ENCODE results near the gene EWSR1. TPM values are rescaled to one million over a fixed set of nuclear protein-coding genes. Genes with fewer than 3 reads are reported as not detected.
A peak's percentile ranks its signal among the peaks of the same experiment; 100 is the strongest.

The EWSR1 gene
- total and polyA plus RNA-seq, 2 experiments from 2014 or later: 391 to 427 TPM

DNA sequence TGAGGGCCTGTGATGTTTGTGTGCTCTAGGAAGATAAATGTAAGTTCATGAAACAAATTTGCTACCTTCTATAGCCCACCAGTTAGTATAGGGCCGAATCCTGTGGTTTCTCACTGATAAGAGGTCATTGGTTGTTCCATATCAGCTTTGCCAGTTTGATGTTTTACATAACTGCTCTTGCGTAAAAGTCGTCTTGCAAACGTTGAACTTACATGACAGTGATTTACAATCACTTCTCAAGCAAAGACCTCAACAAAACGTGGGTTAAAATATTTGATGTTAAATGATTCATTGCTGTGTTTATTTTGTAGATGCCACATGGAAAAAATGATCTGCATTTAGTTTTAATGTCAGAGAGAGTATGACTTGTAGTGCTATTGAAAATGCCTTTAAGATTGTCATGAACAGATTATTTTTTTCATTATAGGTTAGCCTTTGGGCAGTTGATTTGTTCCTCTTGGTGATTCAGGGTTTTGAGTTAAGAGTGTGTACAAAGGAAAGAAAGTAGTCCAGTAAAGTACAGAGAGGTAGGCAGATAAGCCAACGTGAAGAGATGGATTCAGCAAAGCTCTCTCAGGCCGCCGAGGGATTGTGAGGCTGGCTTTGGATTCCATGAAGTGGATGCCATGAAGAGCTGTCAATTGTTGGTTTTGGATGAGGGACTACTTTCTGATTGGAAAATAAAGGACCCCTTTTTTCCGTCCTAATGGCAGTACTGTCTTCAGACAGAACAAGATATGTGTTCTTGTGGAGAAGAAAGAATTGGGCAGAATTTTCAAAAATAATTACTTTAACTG, 2.6 kb downstream of the EWSR1 start:
- Mint-ChIP-seq H3K36me3 (ENCODE audit: low read depth) (peaks cover 90% of the 10 kb centered on the region), H3K9me3 (no peaks in the 10 kb centered on the region), H3K27ac (peak overlapping the region; percentile 11; the same call in 1 of the 2 replicates), H3K4me3 (peak overlapping the region; percentile 92), H3K27me3 (ENCODE audit: insufficient read depth, low read depth, poor library complexity) (peaks cover 17% of the 10 kb centered on the region), H3K4me1 (peaks cover 40% of the 10 kb centered on the region)
- no peaks in the 10 kb centered on the region for H3K27me3 ChIP-seq (ENCODE audit: insufficient read depth)
- H4K20me1 ChIP-seq (replicated peaks; ENCODE audit: insufficient read depth): peaks cover 59% of the 10 kb centered on the region
- DNase-seq (ENCODE audit: low spot score): no peak
- H3K4me2 ChIP-seq: peak overlapping the region; percentile 100
- H3K79me2 ChIP-seq (replicated peaks; ENCODE audit: insufficient read depth): peaks cover 97% of the 10 kb centered on the region
- H3K4me1 ChIP-seq (ENCODE audit: insufficient read depth): peaks cover 34% of the 10 kb centered on the region
- peak overlapping the region; percentile 99 for H3K4me3 ChIP-seq
- peaks cover 5% of the 10 kb centered on the region for H3F3A ChIP-seq (replicated peaks; ENCODE audit: low read depth)
- H3K36me3 ChIP-seq (ENCODE audit: insufficient read depth): peaks cover 44% of the 10 kb centered on the region
- H3K9me2 ChIP-seq (ENCODE audit: insufficient read depth): no peaks in the 10 kb centered on the region
- ATAC-seq: no peak
- H3K27ac ChIP-seq (ENCODE audit: low read depth): no peak overlapping the region
- H2AFZ ChIP-seq: no peak overlapping the region
- TF ChIP-seq NANOG (IDR thresholded peaks at IDR 0.05; ENCODE audit: borderline replicate concordance) (no peak), CREB1 (CRISPR knock-in tag; IDR thresholded peaks at IDR 0.05; ENCODE audit: low read depth) (no peak), EZH2 (IDR thresholded peaks at IDR 0.05; ENCODE audit: low read depth, unreplicated experiment) (no peak), POLR2AphosphoS5 (IDR thresholded peaks at IDR 0.05; ENCODE audit: low read depth) (no peak), ETS1 (IDR thresholded peaks at IDR 0.05) (no peak), JUNB (IDR thresholded peaks at IDR 0.05; ENCODE audit: unreplicated experiment) (no peak), ZNF462 (CRISPR knock-in tag; IDR thresholded peaks at IDR 0.05) (no peak), EZH2phosphoT487 (IDR thresholded peaks at IDR 0.05; ENCODE audit: unreplicated experiment) (no peak), ZNF331 (CRISPR knock-in tag; IDR thresholded peaks at IDR 0.05; ENCODE audit: low read depth) (no peak), ZNF114 (CRISPR knock-in tag; IDR thresholded peaks at IDR 0.05) (no peak), STAT1 (IDR thresholded peaks at IDR 0.05; ENCODE audit: unreplicated experiment) (no peak), REST (IDR thresholded peaks at IDR 0.05; ENCODE audit: unreplicated experiment) (no peak)
- TF ChIP-seq, protein P1, sequence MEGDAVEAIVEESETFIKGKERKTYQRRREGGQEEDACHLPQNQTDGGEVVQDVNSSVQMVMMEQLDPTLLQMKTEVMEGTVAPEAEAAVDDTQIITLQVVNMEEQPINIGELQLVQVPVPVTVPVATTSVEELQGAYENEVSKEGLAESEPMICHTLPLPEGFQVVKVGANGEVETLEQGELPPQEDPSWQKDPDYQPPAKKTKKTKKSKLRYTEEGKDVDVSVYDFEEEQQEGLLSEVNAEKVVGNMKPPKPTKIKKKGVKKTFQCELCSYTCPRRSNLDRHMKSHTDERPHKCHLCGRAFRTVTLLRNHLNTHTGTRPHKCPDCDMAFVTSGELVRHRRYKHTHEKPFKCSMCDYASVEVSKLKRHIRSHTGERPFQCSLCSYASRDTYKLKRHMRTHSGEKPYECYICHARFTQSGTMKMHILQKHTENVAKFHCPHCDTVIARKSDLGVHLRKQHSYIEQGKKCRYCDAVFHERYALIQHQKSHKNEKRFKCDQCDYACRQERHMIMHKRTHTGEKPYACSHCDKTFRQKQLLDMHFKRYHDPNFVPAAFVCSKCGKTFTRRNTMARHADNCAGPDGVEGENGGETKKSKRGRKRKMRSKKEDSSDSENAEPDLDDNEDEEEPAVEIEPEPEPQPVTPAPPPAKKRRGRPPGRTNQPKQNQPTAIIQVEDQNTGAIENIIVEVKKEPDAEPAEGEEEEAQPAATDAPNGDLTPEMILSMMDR (conservative IDR thresholded peaks at IDR 0.05; ENCODE audit: low read depth in 2 of 2): no peak

All from GM23338 (cell line).